K562 (cell line): Measurements from ENCODE around the gene PRKAR1B. TPM values are rescaled to one million over a fixed set of nuclear protein-coding genes. Genes with fewer than 3 reads are reported as not detected.

Experiments
- ATF1 ChIP-seq, 2 experiments: fragments of 450-650 bp in 1 of 2; IDR thresholded peaks; 2 replicates each; pipeline ENCODE4 v1.6.1; 2016; ENCODE audit warnings: missing compliant biosample characterization in 1 of 2, missing genetic modification characterization in 1 of 2
- CBX3 ChIP-seq, 2 experiments: IDR thresholded peaks; 1 replicate in 1 of 2; 2 replicates in 1 of 2; pipeline ENCODE4 v1.6.1; 2012; ENCODE audit warnings: inconsistent platforms in 2 of 2, low read length in 2 of 2, borderline replicate concordance in 1 of 2, control low read depth in 1 of 2
- ETV5 ChIP-seq: sonication (generic); formaldehyde crosslinking; IDR thresholded peaks from 2 replicates; pipeline ENCODE4 v1.4.0; 2020; ENCODE audit warnings: low read depth, mild to moderate bottlenecking, missing genetic modification reagents
- EZH2 ChIP-seq: IDR thresholded peaks from 2 replicates; pipeline ENCODE4 v1.6.1; 2012; ENCODE audit warnings: low read depth, mild to moderate bottlenecking, inconsistent platforms, low read length, borderline replicate concordance
- KLF6 ChIP-seq: fragments of 250-450 bp; sonication (Bioruptor Pico); IDR thresholded peaks from 2 replicates; pipeline ENCODE4 v1.4.0; 2020; ENCODE audit warnings: mild to moderate bottlenecking, moderate library complexity, borderline replicate concordance
- MAFF ChIP-seq: IDR thresholded peaks from 2 replicates; pipeline ENCODE4 v1.6.1; 2012; ENCODE audit warnings: low read length, improper control_type of control experiment
- MEF2D ChIP-seq: conservative IDR thresholded peaks from 2 replicates; pipeline ENCODE4 v1.6.1; 2016; ENCODE audit warnings: low read depth, missing genetic modification characterization, missing compliant biosample characterization
- MTA3 ChIP-seq: fragments of 450-650 bp; formaldehyde crosslinking; IDR thresholded peaks from 2 replicates; pipeline ENCODE4 v1.6.1; 2017; ENCODE audit warnings: mild to moderate bottlenecking, borderline replicate concordance
- PCBP1 ChIP-seq: fragments of 200-400 bp; formaldehyde crosslinking; IDR thresholded peaks from 2 replicates; pipeline ENCODE4 v1.6.1; 2018; ENCODE audit warnings: mild to moderate bottlenecking, low read depth, low read length; ENCODE audit not compliant: poor library complexity, severe bottlenecking
- PML ChIP-seq: IDR thresholded peaks from 2 replicates; pipeline ENCODE4 v1.6.1; 2012; ENCODE audit warnings: low read length, inconsistent platforms
- RBM25 ChIP-seq: fragments of 200-400 bp; formaldehyde crosslinking; IDR thresholded peaks from 2 replicates; pipeline ENCODE4 v1.6.1; 2018; ENCODE audit warnings: low read length, low read depth, moderate library complexity; ENCODE audit not compliant: severe bottlenecking
- SIRT6 ChIP-seq: IDR thresholded peaks from one replicate; pipeline ENCODE4 v1.6.1; 2012; ENCODE audit warnings: low read depth, mild to moderate bottlenecking, control low read depth, inconsistent platforms, low read length, moderate library complexity
- WHSC1 ChIP-seq: IDR thresholded peaks from one replicate; pipeline ENCODE4 v1.6.1; 2012; ENCODE audit warnings: low read length, control low read depth, inconsistent platforms
- ZNF695 ChIP-seq: fragments of 450-650 bp; formaldehyde crosslinking; IDR thresholded peaks from 2 replicates; pipeline ENCODE4 v1.4.0; 2020; ENCODE audit warnings: mild to moderate bottlenecking, moderate library complexity
- ZNF766 ChIP-seq: fragments of 200-800 bp; sonication (Bioruptor generic); conservative IDR thresholded peaks from 2 replicates; pipeline ENCODE4 v1.6.1; 2016; ENCODE audit warnings: missing genetic modification characterization, missing compliant biosample characterization
- ZNF79 ChIP-seq: fragments of 250-450 bp; sonication (Bioruptor Pico); IDR thresholded peaks from 2 replicates; pipeline ENCODE4 v1.4.0; 2020; ENCODE audit warnings: low read depth, mild to moderate bottlenecking, moderate library complexity
- polyA plus RNA-seq, 8 experiments: library from polyadenylated mRNA; depleted of rRNA in 4 of 8; stranded (reverse) in 5 of 8; unstranded in 3 of 8; fragments of >200 nt; fragmentation: Nextera tagmentation in 2 of 8; fragmentation: Illumina TruSeq in 1 of 8; extraction: Ambion mirVana in 2 of 8; extraction: Trizol in 1 of 8; gene quantifications; 2 replicates each; pipeline versions ENCODE4 v1.2.1 to v1.2.3, GENCODE V29; 2011 to 2014; ENCODE audit warnings: inconsistent platforms in 1 of 8, missing spikeins in 1 of 8
- total RNA-seq, 7 experiments: library from RNA; depleted of rRNA in 6 of 7; stranded (reverse); fragments of >200 nt in 6 of 7; fragmentation: Illumina TruSeq in 2 of 7; extraction: Trizol in 2 of 7; gene quantifications; 2 replicates each; pipeline versions ENCODE4 v1.2.1 to v1.2.3, GENCODE V29; 2011 to 2021; ENCODE audit warnings: low replicate concordance in 1 of 7
- TF ChIP-seq, protein P1 (sequence below): fragments of 450-650 bp; IDR thresholded peaks from 2 replicates; pipeline ENCODE4 v1.7.0; 2016; ENCODE audit warnings: borderline replicate concordance
- TF ChIP-seq, protein P2 (sequence below): fragments of 450-650 bp; conservative IDR thresholded peaks from 2 replicates; pipeline ENCODE4 v1.6.1; 2016; ENCODE audit warnings: missing genetic modification characterization, low read depth, mild to moderate bottlenecking, control low read depth, missing compliant biosample characterization
- TF ChIP-seq, protein P3 (sequence below): fragments of 250-450 bp; sonication (Bioruptor Pico); IDR thresholded peaks from 2 replicates; pipeline ENCODE4 v1.5.0; 2020; ENCODE audit warnings: mild to moderate bottlenecking, borderline replicate concordance
- TF ChIP-seq, protein P4 (sequence below): fragments of 250-450 bp; sonication (Bioruptor Pico); IDR thresholded peaks from 2 replicates; pipeline ENCODE4 v1.5.0; 2021

Gene PRKAR1B
- total and polyA plus RNA-seq, 9 of the 15 experiments (the other 6 are each of a cell fraction or from before 2014, with no cell fraction given) = 0.99 to 30.5 (median 12.7) TPM

DNA sequence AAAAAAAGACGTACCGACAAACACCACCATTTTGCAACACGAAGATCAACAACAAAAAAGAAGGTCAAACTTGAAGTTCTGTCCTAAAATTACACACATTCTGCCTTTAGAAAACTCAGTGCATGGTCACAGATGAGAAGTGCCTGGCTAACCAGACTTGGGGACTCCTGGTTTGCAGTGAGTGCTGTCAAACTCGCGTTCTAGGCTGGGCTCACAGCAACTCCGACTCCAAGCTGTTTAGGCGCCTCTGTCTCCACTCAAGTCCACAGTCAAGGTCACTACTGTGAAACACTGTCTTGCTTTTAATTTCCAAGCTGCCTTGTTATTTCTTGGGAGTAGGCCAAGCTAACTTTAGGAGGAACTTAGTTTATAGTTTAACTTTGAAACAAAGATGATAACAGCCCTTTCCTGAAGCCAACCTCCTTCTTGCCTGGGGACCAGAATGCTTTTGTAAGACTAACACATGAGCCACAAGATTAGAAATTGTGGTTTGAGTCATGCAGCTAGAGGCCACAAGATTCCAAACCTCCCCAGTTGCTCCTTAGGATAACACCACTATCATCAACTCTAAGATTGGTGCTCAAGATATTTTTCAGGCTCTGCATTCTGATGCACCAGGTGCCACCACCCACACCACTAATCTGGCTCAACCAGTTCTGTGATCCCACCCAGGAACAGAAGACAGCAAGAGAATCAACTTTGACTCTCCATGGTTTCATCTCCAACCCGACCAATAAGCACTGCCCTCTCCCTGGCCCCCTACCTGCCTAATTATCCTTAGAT lies 1.7 kb downstream of the PRKAR1B start (continued):
- TF ChIP-seq, protein P1, sequence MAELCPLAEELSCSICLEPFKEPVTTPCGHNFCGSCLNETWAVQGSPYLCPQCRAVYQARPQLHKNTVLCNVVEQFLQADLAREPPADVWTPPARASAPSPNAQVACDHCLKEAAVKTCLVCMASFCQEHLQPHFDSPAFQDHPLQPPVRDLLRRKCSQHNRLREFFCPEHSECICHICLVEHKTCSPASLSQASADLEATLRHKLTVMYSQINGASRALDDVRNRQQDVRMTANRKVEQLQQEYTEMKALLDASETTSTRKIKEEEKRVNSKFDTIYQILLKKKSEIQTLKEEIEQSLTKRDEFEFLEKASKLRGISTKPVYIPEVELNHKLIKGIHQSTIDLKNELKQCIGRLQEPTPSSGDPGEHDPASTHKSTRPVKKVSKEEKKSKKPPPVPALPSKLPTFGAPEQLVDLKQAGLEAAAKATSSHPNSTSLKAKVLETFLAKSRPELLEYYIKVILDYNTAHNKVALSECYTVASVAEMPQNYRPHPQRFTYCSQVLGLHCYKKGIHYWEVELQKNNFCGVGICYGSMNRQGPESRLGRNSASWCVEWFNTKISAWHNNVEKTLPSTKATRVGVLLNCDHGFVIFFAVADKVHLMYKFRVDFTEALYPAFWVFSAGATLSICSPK = no peak
- TF ChIP-seq ZNF695 (CRISPR knock-in tag) (no peak), PML (peak; percentile 96), ETV5 (CRISPR knock-in tag) (no peak), RBM25 (no peak), MAFF (no peak), PCBP1 (no peak), ATF1 (CRISPR knock-in tag; IDR thresholded peaks at IDR 0.05) (no peak), ATF1 (tag; IDR thresholded peaks at IDR 0.05) (no peak), ZNF79 (no peak), CBX3 (IDR thresholded peaks at IDR 0.05; ENCODE audit: borderline replicate concordance in 1 of 2, low read length in 2 of 2) (peak in 1 of 2 experiments; percentile 8; a peak in 1 of 3 replicates), KLF6 (no peak), WHSC1 (no peak), SIRT6 (no peak), MEF2D (tag) (peak; percentile 53; the same call in 1 of the 2 replicates), MTA3 (no peak), EZH2 (no peak), ZNF766 (peak; percentile 85; the same call in 1 of the 2 replicates)
- TF ChIP-seq, protein P2, sequence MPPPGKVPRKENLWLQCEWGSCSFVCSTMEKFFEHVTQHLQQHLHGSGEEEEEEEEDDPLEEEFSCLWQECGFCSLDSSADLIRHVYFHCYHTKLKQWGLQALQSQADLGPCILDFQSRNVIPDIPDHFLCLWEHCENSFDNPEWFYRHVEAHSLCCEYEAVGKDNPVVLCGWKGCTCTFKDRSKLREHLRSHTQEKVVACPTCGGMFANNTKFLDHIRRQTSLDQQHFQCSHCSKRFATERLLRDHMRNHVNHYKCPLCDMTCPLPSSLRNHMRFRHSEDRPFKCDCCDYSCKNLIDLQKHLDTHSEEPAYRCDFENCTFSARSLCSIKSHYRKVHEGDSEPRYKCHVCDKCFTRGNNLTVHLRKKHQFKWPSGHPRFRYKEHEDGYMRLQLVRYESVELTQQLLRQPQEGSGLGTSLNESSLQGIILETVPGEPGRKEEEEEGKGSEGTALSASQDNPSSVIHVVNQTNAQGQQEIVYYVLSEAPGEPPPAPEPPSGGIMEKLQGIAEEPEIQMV (tag) = no peak
- TF ChIP-seq, protein P3, sequence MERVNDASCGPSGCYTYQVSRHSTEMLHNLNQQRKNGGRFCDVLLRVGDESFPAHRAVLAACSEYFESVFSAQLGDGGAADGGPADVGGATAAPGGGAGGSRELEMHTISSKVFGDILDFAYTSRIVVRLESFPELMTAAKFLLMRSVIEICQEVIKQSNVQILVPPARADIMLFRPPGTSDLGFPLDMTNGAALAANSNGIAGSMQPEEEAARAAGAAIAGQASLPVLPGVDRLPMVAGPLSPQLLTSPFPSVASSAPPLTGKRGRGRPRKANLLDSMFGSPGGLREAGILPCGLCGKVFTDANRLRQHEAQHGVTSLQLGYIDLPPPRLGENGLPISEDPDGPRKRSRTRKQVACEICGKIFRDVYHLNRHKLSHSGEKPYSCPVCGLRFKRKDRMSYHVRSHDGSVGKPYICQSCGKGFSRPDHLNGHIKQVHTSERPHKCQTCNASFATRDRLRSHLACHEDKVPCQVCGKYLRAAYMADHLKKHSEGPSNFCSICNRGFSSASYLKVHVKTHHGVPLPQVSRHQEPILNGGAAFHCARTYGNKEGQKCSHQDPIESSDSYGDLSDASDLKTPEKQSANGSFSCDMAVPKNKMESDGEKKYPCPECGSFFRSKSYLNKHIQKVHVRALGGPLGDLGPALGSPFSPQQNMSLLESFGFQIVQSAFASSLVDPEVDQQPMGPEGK = no peak
- TF ChIP-seq, protein P4, sequence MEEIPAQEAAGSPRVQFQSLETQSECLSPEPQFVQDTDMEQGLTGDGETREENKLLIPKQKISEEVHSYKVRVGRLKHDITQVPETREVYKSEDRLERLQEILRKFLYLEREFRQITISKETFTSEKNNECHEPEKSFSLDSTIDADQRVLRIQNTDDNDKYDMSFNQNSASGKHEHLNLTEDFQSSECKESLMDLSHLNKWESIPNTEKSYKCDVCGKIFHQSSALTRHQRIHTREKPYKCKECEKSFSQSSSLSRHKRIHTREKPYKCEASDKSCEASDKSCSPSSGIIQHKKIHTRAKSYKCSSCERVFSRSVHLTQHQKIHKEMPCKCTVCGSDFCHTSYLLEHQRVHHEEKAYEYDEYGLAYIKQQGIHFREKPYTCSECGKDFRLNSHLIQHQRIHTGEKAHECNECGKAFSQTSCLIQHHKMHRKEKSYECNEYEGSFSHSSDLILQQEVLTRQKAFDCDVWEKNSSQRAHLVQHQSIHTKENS = no peak
